Peyer's patch (tissue), 4 donors: ENCODE data around the gene BNIP3. TPM values are rescaled to one million over a fixed set of nuclear protein-coding genes. Genes with fewer than 3 reads are reported as not detected.

Experiments
- DNase-seq, 3 donors: peaks; one replicate each; pipeline ENCODE4 v3.0.0-alpha.2; 2017 to 2019
- H3K27ac ChIP-seq, 4 donors: fragments of 200-600 bp; sonication (generic); one replicate each; pipeline ENCODE4 v1.5.1; 2016 to 2019
- H3K27me3 ChIP-seq, 2 donors: fragments of 200-600 bp; sonication (generic); one replicate each; pipeline ENCODE4 v1.5.1; 2019
- H3K36me3 ChIP-seq, 3 donors: fragments of 200-600 bp; sonication (generic); one replicate each; pipeline ENCODE4 v1.5.1; 2016 to 2019
- H3K4me1 ChIP-seq, 4 donors: fragments of 200-600 bp; sonication (generic); one replicate each; pipeline ENCODE4 v1.5.1; 2016 to 2019
- H3K4me3 ChIP-seq, 4 donors: fragments of 200-600 bp; sonication (generic); 1 replicate in 3 of 4; 2 replicates in 1 of 4; pipeline ENCODE4 v1.5.1; 2016 to 2019; ENCODE audit warnings: mild to moderate bottlenecking in 1 of 4
- H3K9me3 ChIP-seq, 4 donors: fragments of 200-600 bp; sonication (generic); one replicate each; pipeline ENCODE4 v1.5.1; 2016 to 2019; ENCODE audit warnings: mild to moderate bottlenecking in 1 of 4
- CTCF ChIP-seq, 6 experiments: fragments of 450-650 bp in 4 of 6; fragments of 200-600 bp in 2 of 6; sonication (generic) in 1 of 6; IDR thresholded peaks; one replicate each; pipeline ENCODE4 v1.5.1; 2017 to 2019; ENCODE audit warnings: antibody characterized with exemption in 6 of 6, mild to moderate bottlenecking in 3 of 6, moderate library complexity in 1 of 6
- POLR2A ChIP-seq, 2 donors: fragments of 450-650 bp; IDR thresholded peaks; one replicate each; pipeline ENCODE4 v1.5.1; 2017; ENCODE audit warnings: antibody characterized with exemption in 2 of 2, mild to moderate bottlenecking in 2 of 2, moderate library complexity in 2 of 2
- total RNA-seq, 4 donors: library from RNA; depleted of rRNA; stranded (reverse); fragments of >200 nt; gene quantifications; one replicate each; pipeline ENCODE4 v1.1.0, GENCODE V29; 2016

The BNIP3 gene
- total RNA-seq, 4 donors from 2014 or later = 26.7 to 58.7 (median 41.1) TPM

GRCh38 chr10:131934769-131935168 is 47.0 kb downstream of the BNIP3 start:
- no peak for DNase-seq
- Histone ChIP-seq H3K4me3 (no peak overlapping the region), H3K27me3 (no peaks in the 10 kb centered on the region), H3K4me1 (peaks cover 0 to 9% (median 0%) of the 10 kb centered on the region in 4 donors), H3K27ac (no peak overlapping the region), H3K36me3 (peaks cover 0 to 32% (median 0%) of the 10 kb centered on the region in 3 donors), H3K9me3 (no peaks in the 10 kb centered on the region)
- TF ChIP-seq POLR2A (IDR thresholded peaks at IDR 0.05) = no peak
- TF ChIP-seq CTCF (IDR thresholded peaks at IDR 0.05) = no peak

GRCh38 chr10:131933696-131934086 is 48.0 kb downstream of the BNIP3 start:
- TF ChIP-seq POLR2A (IDR thresholded peaks at IDR 0.05) (no peak), CTCF (IDR thresholded peaks at IDR 0.05) (no peak)
- H3K27ac ChIP-seq = no peak overlapping the region
- H3K27me3 ChIP-seq = no peaks in the 10 kb centered on the region
- DNase-seq = no peak
- no peak overlapping the region for H3K4me3 ChIP-seq
- H3K4me1 ChIP-seq = peaks cover 0 to 9% (median 2%) of the 10 kb centered on the region in 4 donors
- peaks cover 0 to 30% (median 0%) of the 10 kb centered on the region in 3 donors for H3K36me3 ChIP-seq
- no peaks in the 10 kb centered on the region for H3K9me3 ChIP-seq

GRCh38 chr10:131933016-131933695 is 48.6 kb downstream of the BNIP3 start:
- Histone ChIP-seq H3K4me1 (peaks cover 0 to 10% (median 5%) of the 10 kb centered on the region in 4 donors), H3K9me3 (no peaks in the 10 kb centered on the region), H3K27ac (no peak overlapping the region), H3K4me3 (no peak overlapping the region), H3K36me3 (peaks cover 0 to 25% (median 0%) of the 10 kb centered on the region in 3 donors), H3K27me3 (no peaks in the 10 kb centered on the region)
- no peak for DNase-seq
- TF ChIP-seq POLR2A (IDR thresholded peaks at IDR 0.05) (no peak), CTCF (IDR thresholded peaks at IDR 0.05) (no peak)

GRCh38 chr10:131931981-131932380 is 49.7 kb downstream of the BNIP3 start:
- no peaks in the 10 kb centered on the region for H3K27me3 ChIP-seq
- H3K4me3 ChIP-seq = no peak overlapping the region
- H3K27ac ChIP-seq = no peak overlapping the region
- no peak for DNase-seq
- peaks cover 0 to 18% (median 5%) of the 10 kb centered on the region in 4 donors for H3K4me1 ChIP-seq
- no peaks in the 10 kb centered on the region for H3K9me3 ChIP-seq
- TF ChIP-seq CTCF (IDR thresholded peaks at IDR 0.05) (no peak), POLR2A (IDR thresholded peaks at IDR 0.05) (no peak)
- H3K36me3 ChIP-seq = peaks cover 0 to 16% (median 0%) of the 10 kb centered on the region in 3 donors

- peaks cover 0 to 6% (median 0%) of the 10 kb centered on the region in 3 donors for H3K36me3 ChIP-seq
- DNase-seq = no peak
- TF ChIP-seq POLR2A (IDR thresholded peaks at IDR 0.05) = no peak
- TF ChIP-seq CTCF (IDR thresholded peaks at IDR 0.05) = no peak
- peaks cover 0 to 18% (median 5%) of the 10 kb centered on the region in 4 donors for H3K4me1 ChIP-seq
- no peaks in the 10 kb centered on the region for H3K9me3 ChIP-seq
- no peaks in the 10 kb centered on the region for H3K27me3 ChIP-seq
- no peak overlapping the region for H3K4me3 ChIP-seq
- H3K27ac ChIP-seq = no peak overlapping the region
Measured at GRCh38 chr10:131930586-131931330, 51.0 kb downstream of the BNIP3 start.
